CD4-positive, alpha-beta T cell treated with Interleukin-2 at 100 ng/mL for 4 hours (primary cell): ENCODE data around the gene ACCSL.

ENCODE experiments used
- DNase-seq: peaks from one replicate; pipeline ENCODE4 v3.0.0-alpha.2; 2020; ENCODE audit warnings: low spot score

Gene ACCSL

DNA sequence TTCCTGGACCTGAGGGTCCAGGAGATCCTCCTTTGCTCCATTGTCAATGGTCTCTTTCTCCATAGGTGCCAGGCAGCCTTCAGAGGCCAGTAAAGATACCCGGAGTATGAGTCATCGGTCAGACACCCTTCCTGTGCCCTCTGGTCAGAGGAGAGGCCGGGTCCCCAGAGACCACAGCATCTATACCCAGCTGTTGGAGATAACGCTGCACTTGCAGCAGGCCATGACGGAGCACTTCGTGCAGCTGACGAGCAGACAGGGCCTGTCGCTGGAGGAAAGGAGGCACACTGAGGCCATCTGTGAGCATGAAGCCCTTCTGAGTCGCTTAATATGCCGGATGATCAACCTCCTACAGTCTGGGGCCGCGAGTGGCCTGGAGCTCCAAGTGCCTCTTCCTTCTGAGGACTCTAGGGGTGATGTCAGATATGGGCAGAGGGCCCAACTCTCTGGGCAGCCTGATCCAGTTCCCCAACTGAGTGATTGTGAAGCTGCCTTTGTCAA is at the start of gene ACCSL:
Gene ACCSL, plus strand, starts transcription at position 51 of the 501 bp plus-strand sequence. Its CDS starts 56 bp downstream, at position 107.
- no peak for DNase-seq

DNA sequence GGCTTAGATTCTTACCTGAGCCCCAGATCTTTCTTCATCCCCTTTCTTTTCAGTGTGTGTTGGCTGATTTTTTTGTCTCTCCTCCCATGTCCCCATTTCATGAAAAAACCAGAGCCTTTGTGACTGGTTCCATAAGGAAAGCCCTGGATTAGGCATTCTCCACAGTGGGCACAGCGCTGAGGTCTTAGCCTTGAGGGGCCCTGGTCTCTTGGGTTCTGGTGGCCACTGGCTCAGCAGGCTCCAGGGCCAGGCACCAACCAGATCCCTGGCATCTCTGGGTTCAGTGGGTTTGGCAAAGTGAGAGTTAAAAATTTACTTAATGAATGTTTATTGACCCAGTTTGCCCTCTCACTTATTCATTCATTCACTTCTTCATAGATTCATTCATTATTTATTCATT is 49.5 kb upstream of the ACCSL start:
- no peak for DNase-seq

DNA sequence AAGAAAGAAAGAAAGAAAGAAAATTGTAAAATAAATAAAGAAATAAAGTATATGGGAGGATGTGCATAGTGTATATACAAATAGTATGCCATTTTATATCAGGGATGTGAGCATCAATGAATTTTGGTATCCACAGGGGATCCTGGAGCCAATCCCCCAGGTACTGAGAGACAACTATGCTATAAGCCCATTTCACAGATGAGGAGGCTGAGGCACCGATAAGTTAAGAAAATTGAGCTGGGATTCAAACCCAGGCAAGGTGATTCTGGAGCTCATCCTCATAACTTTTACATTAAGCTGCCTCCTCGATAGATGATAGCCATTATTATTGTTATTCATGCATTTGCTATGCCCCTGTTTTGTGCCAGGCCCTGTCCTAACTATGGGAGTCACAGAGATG is 47.0 kb upstream of the ACCSL start:
- no peak for DNase-seq

DNA sequence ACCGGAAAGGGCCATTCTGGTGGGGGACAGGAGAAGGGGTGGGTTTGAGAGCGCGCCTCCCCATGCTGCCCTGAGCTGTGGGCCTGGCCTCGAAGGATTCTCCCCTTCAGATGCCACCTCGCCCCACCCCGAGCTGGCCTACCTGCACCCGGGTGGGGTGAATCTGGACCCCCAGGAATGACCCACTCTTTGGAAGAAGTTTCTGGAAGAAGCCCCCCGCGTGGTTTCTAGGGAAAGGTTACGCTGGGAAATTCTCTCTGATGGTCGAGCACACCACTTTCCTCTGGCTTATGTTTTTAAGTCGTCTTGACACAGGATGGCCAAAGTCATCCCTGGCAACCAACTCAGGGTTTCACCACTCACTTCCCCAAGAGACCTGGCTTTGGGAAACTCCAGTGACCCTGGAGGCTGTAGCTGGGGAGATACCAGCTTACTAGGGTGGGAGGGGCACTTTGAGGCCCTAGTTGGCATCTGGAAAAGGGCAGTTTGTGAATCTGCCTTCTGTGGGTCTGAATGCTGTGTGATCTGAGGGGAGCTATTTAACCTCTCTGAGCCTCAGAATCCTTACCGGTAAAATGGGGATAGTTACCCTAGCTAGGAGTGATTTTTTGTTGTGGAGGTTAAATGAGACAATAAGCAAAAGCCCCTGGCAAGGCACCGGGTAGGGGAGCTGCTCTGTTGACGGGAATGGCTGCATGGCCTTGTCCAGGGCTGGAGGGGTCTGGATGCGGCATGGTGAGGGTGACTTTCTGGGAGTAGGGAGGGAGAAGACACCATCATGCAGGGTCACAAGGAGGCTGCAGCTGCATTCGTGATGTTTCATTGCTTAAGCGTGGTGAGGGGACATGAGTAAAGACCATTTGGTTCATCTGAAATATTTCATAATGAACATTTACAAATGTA is 45.3 kb upstream of the ACCSL start:
- DNase-seq = no peak

DNA sequence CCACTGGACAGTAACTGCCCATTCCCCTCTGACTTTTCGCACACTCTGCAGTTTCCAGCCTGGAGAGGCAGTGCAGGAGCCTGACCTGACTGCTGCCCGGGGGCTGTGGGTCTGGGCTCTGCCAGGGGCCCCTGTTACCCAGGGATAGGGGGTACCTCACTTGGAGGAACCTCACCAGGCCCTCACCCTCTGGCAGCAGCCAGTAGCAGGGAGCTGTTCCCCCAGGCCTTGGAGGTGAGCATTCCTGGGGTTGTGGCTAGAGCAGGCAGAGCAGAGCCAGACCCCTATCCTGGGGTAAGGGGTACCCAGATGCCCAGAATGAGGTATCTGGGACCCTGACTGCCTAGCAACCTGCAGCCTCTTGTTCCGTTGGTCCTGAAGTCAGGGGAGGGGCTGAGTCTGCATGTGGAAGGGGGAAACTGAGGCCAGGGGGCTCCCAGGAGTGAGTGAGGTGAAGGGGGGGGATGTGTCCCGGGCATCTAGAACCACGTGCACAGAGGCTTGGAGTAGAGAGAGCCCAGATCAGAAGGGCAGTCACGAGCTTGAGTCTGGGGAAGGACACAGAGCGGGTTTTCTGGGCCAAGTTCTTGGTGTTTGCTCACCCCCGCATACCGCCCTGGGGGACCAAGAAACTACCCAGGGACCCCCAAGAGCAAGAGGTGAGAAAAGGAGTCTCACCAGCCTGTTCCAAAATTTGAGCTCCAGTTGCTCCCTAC is 43.9 kb upstream of the ACCSL start:
- no peak for DNase-seq

DNA sequence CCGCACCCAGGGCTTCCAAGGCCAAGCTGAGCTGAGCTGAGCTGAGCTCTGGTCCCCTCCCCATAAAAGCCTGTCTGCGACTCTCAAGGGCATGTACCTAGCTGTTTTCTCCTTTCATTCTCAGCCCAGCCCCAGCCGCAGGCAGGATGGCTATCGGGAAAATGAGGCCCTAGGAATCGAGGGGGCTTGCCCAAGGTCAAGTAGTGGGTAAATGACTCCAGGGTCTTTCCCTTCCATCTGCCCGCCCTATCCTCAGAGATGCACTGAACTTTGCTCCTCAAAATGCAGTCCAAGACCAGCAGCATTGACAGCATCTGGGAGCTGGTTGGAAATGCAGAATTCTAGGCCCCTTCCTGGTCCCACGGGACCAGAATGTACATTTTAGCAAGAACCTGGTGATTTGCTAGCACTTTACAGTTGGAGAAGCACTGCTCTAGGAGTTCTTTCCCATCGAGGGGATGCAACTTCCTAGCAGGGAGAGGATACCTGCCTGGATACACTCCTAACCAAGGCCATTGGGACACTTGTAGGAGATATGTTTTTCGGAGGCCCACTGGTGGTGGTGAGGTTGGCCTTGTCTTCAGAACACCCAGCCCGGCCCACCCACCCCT is 43.2 kb upstream of the ACCSL start:
- no peak for DNase-seq

DNA sequence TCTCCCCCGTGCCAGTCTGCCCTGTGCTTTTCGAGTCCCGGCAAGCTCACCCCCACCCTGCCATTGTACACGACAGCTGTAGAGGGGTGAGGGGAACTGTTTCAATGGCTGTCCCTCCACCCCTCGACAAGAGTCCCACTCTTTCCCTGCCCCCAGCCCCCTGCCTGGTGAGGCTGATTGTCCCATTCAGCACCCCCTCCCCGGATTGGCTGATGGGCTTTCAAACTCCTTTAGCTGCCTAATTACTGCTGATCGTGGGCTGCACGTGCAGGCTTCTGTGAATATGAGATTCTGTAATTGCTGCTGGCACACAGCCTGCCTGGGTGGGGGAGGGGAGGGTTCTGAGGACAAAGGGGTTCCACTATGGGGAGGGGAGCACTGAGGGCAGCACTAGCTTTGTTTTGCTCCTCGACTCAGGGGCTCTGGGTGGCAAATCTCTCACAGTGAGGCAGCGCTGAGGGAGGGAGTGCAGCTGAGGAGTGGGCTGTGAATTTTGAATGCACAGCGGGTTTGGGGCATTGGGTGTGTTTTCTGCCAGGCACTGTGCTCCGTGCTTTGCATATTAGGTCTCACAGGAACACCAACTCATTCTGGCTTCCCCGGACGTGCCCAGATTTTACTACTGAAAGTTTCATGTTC is 42.6 kb upstream of the ACCSL start:
- DNase-seq = no peak

DNA sequence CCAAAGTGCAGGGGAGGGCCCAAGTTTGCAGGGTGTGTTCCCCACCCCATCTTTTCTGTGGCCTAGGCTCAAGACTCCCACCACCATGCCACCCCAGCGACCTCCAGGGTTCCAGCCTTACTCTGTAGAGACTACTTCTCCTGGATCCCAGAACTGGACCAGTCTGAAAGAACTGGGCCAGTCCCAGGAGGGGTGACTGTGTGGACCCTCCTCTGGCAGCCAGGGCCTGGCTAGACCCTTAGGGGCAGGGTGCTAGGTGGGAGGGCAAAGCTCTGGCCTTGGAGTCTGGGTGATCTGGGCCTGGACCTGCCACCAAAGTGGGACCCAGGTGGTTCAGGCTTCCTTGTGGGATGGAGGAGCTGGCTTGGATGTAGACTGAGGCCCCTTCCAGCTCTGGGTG is 41.8 kb upstream of the ACCSL start:
- no peak for DNase-seq

DNA sequence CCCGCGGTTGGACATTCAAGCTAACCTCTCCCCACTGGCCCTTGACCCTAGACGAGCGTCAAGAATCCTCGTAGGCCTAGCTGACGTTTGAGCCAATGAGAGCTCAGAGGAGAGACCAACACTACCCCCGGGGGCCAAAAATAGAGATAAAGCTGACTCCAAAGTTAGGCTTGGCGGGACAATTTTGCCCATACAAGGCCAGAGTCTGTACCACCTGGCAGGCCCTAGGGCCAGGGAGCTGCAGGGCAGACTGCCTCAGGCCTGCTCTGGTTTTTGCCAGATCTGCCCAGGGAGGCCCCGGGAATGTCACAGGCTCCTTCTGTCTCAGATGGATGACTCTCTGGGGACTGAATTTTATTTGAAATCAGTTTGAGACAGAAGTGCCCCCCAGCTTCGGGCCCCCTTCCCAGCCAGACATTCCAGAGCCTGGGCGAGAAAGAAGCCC is 40.8 kb upstream of the ACCSL start:
- DNase-seq = no peak

DNA sequence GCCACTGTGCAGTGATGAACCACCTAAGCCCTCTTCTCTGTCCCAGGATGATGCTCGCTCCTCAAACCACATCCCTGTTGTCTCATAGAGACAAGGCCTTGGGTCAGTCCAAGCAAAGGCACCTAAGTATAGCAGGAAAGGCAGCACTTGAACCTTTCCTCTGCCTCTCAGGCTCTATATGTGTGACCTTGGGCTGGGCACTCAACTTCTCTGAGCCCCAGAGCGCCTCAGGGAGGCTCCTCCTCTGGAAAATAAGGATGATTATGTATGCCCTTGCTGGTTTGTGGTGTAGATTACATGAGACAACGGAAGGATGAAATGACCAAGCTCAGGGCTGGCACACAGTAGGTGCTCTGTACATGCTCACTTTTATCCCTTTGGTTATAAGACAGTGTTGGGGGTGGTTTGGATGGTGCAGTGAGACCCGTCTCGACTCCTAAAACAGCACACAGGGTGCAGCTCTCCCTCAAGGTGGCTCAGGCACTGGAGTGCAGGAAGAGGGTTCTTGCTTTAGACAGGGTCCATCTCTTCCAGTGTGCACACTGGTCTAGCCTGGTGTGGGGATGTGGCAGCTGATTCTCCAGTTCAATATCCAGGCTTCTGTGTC is 40.2 kb upstream of the ACCSL start:
- no peak for DNase-seq

DNA sequence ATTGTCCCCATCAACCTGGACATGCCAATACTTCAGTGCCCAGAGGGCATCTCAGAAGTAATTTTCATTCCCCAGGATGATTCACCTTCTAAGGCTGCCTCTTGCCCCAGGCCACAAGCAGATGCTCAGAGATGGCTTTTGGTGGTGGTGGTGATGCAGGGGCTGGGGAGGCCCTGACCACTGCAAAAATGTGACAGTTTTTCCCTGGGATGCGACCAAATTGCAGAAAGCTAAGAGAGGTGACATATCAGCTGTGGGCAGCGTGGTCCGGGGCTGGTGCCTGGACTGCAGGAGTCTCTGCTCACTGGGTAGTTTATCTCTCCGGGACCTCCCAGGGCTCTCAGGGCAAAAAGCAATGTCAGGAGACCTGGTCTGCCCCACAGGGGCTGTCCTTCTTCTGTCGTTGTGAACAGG is 39.7 kb upstream of the ACCSL start:
- DNase-seq = no peak

DNA sequence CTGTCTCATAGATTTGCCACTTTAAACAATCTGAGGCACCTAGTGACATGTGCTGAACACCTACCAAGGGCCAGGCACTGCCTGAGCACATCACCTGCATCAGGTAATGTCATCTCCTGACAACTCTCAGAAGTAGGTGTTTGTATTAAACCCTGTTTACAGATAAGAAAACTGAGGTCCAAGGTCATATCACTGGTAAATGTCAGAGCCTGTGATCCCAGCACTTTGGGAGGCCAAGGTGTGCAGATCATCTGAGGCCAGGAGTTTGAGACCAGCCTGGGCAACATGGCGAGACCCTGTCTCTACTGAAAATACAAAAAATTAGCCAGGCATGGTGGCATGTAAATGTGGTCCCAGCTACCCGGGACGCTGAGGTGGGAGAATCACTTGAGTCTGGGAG is 39.1 kb upstream of the ACCSL start:
- no peak for DNase-seq

DNA sequence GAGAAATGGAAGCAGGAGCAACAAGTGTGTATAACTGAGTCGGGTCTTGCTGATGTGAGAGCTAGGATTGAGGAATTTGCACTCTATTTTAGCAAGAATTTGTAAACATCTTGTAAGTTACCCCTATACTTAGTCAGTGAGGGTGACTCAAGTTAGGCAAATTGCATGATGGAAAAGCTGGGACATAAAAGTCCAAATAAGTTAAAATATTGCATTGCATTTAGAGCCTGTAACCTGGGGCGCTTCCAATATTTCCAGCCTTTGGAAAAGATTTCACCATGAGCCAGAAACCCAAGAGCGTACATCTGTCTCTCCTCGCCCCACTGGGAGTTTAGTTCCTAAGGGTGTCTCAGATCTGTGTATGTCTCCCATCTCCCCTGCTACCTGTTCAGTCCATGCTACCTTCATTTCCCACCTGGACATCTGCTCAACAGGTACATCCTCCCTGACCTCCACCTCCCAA is 37.0 kb upstream of the ACCSL start:
- no peak for DNase-seq

DNA sequence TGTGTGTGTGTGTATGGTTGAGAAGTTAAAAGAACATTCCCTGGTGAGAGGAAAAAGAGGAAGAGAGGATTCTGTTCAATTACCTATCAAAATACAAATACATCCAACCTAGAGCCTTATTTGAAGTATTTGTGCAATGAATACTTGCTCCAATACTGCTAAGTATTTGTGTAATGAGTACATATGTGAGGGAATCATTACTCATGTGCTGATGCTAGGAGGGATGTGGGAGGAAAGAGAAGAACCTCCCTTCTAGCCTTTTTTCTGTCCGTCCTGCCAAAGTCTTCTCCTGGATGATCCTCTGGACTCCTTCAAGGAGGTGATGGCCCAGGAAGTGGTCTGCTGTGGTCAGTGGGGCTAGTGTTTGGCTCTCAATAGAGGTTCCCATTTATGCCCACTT is 36.0 kb upstream of the ACCSL start:
- no peak for DNase-seq

DNA sequence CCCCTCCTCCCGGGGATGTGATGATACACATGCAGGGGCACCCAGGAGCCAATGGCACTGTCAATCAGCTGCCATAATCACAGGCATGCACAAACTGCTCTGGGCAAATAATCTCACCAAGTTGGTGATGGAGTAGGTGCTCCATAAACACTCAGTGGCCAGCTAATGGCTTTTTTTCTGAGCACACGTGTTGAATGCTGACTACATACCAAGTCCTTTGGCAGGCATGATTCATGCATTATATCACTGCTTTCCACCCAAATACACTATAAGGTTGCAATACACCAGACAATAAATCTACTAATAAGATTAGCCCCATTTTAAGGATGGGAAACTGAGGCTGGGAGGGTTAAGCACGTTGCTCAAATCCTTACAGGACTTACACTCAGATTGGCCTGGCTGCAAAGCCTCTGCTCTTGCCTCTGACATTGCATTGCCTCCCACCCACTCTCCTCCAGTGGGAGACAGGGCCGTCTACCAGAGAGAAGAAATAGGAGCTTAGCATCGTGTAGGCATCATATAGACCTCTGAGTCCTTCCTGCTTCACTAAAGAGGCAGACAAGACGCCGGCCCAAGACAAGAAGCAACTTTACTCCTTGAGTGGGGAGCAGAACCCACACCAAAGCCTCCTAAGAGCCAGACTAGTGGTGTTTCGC is 32.7 kb upstream of the ACCSL start:
- DNase-seq = no peak

DNA sequence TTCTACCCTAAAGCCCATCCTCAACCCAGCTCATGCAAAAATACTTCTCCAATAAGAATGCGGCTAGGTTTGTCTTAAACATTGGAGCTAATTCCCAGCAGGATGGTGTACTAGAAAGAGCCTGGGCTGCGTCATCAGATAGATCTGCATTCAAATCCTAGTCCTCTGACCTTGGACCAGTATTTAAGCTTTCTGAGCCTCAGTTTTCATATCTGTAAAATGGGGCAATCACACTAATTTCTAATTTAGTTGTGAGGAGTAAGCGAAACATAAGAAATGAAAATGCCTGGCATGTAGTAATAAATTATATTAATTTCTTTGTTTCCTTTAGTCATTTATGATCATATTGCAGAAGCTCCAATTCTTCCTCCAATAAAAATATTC is 32.2 kb upstream of the ACCSL start:
- no peak for DNase-seq

DNA sequence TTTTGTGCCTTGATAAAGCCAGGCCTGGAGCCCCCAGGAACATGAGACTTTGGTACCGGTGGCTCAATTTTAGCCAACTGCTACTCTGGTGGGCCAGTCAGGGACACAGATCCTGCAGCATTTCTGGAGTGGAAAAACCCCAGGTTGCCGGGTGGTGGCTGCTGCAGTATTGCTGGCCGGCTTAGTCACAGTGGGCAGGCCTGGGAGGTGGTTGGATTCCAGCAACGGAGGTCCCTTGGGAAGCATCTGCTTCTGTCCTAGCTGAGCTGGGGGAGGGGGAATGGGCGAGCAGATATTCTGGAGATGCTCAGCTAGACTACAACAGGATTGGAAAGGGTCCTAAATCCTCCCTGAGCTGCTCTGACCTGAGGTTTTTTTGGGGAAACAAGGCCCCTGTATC is 31.6 kb upstream of the ACCSL start:
- no peak for DNase-seq

DNA sequence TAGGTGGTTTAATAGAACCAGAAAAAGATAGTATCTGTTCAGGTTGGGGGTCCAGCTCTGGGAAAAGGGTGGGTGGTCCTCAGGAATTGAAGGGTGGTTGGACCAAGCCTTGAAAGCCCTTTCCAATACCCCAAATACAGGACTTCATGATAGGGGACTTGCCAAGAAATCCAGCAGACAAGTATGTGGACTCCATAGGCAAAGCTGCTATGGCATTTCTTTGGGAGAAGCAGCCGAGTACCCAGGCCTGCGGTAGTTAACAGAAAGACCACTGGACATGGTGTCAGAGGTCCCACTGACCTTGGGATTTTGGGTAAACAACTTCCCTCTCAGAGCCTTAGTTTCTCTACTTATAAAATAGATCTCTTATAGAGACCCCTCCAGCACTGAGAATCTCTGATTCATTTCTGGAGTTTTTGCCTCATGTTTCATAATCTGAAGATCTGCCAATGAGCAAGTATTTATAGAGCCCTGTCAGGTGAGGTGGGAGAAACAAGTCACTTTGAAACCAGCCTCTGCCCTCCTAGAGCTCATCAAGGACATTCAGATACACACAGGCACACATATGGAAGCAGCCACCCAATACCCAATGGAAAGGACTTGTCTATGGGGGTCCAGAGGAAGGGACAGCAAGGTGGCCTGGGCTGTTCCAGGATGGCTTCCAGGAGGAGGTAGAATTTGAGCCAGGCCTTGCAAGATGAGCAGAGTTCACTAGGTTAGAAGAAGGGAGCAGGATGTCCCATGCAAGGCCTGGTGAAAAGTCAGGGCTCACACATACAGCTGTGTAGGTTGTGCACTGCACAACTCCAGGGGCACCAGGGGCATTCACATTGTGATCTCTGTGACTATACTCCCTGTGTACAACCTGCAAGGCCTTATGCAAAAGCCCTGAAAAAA is 31.0 kb upstream of the ACCSL start:
- DNase-seq = no peak

DNA sequence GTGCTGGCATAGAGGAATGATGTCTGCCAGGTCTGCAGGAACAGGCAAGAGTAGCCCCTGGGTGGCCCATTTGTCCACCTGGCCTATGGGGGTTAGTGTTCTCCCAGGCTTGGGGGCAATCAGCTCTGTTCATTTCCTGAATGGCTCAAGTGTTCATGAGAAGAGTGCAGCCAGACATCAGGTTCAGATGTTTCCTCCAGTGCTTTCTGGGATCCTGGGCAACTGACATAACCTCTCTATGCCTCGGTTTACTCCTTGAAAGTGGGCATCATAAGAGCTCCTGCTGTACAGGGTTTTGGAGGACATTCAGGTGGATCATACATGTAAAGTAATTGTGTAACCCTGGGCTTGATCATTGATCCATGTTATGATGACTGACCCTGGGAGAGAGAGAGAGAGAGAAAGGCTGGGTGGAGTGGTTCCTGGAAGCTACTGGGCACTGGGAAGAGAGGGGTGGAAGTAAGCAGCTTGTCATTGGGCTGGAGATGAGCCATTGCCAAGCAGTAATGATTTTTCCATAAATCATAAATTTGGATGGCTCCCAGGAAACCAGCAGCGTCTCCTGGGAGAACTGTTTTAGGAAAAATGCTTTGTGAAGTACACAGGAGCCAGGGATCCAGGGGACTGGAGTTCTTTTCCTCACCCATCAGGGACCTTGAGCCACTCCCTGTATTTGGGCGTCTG is 30.2 kb upstream of the ACCSL start:
- DNase-seq = no peak

DNA sequence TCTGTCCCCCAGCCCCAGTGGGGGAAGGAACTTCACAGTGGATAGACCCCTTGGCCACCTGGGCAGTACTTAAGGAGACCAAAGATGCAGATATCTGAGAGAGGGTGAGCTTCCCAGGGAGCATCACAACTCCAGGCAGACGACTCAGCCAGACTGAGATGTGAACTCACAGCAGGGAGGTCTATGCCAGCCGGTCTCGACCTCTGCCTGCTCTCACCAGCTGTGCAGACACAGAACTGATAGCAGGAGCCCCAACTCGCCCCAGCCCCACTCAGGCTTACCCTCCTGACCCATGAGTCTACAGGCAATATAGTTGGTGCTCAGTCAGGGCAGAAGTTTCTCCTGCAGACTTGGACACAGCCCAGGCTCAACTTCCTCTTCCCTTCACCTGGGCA is 29.7 kb upstream of the ACCSL start:
- DNase-seq = no peak
